CD4-positive, alpha-beta T cell (primary cell): ENCODE data around the gene BCL2L12. TPM values are rescaled to one million over a fixed set of nuclear protein-coding genes. Genes with fewer than 3 reads are reported as not detected.

Experiments used
- ATAC-seq: fragments of 200-7000 bp; cut with Tn5 transposase; one replicate; pipeline ENCODE4 v1.10.0; 2022; ENCODE audit warnings: mild to moderate bottlenecking; ENCODE audit not compliant: poor library complexity
- CTCF ChIA-PET: fragments of 350-600 bp; sonication (Branson Sonifier 250); formaldehyde crosslinking; loops from one replicate; lab custom pipeline; 2021; ENCODE audit warnings: antibody characterized with exemption, inconsistent platforms; lab: Charles Lee
- POLR2A ChIA-PET: fragments of 350-600 bp; sonication (Branson Sonifier 250); formaldehyde crosslinking; loops from one replicate; lab custom pipeline; 2021; ENCODE audit warnings: antibody characterized with exemption, inconsistent platforms; lab: Charles Lee
- DNase-seq, 14 experiments: peaks; one replicate each; pipeline ENCODE4 v3.0.0-alpha.2; 2013 to 2020; ENCODE audit warnings: mixed read lengths in 2 of 14
- H3K27ac ChIP-seq, 2 donors: one replicate each; pipeline versions ENCODE4 v1.5.1 to v1.7.0; 2013; ENCODE audit warnings: low read length in 2 of 2, low read depth in 1 of 2, mild to moderate bottlenecking in 1 of 2
- H3K27me3 ChIP-seq, 2 experiments: 1 replicate in 1 of 2; 2 replicates in 1 of 2; pipeline versions ENCODE4 v1.6.1 to v1.7.0; 2013; ENCODE audit warnings: low read length in 2 of 2, control low read depth in 1 of 2, mild to moderate bottlenecking in 1 of 2, moderate library complexity in 1 of 2; ENCODE audit not compliant: insufficient read depth in 2 of 2, control insufficient read depth in 1 of 2
- H3K36me3 ChIP-seq: one replicate; pipeline ENCODE4 v1.6.1; 2013; ENCODE audit warnings: low read length, control low read depth; ENCODE audit not compliant: insufficient read depth
- H3K4me1 ChIP-seq: one replicate; pipeline ENCODE4 v1.6.1; 2013; ENCODE audit warnings: low read length, control low read depth; ENCODE audit not compliant: insufficient read depth
- H3K4me3 ChIP-seq: one replicate; pipeline ENCODE4 v1.5.1; 2013; ENCODE audit warnings: mild to moderate bottlenecking, low read length, moderate library complexity
- H3K9me3 ChIP-seq, 2 experiments: 1 replicate in 1 of 2; 2 replicates in 1 of 2; pipeline versions ENCODE4 v1.6.1 to v1.7.0; 2013; ENCODE audit warnings: low read length in 2 of 2, mild to moderate bottlenecking in 2 of 2, control low read depth in 1 of 2, moderate library complexity in 1 of 2; ENCODE audit not compliant: control insufficient read depth in 1 of 2, insufficient read depth in 1 of 2
- H3K27ac Mint-ChIP-seq: one replicate; pipeline ENCODE4 v1.8.0; 2020; ENCODE audit warnings: mixed read lengths
- H3K27me3 Mint-ChIP-seq: one replicate; pipeline ENCODE4 v1.8.0; 2021; ENCODE audit warnings: mixed read lengths
- H3K36me3 Mint-ChIP-seq: one replicate; pipeline ENCODE4 v1.8.0; 2021; ENCODE audit warnings: low read depth, mixed read lengths
- H3K4me1 Mint-ChIP-seq: one replicate; pipeline ENCODE4 v1.8.0; 2021; ENCODE audit warnings: low read depth, mixed read lengths
- H3K4me3 Mint-ChIP-seq: one replicate; pipeline ENCODE4 v1.8.0; 2020; ENCODE audit warnings: mild to moderate bottlenecking, mixed read lengths
- H3K9me3 Mint-ChIP-seq: one replicate; pipeline ENCODE4 v1.8.0; 2020; ENCODE audit warnings: mixed read lengths
- CTCF ChIP-seq: fragments of 200-600 bp; IDR thresholded peaks from one replicate; pipeline ENCODE4 v1.8.0; 2022; ENCODE audit warnings: antibody characterized with exemption, mild to moderate bottlenecking
- intact Hi-C, 2 experiments: fragments of 100-400 bp; cut with DNase I in 1 of 2; cut with micrococcal nuclease in 1 of 2; formaldehyde crosslinking; loops; one replicate each; pipeline versions ENCODE4 v1.15.1 to v1.9.0; 2023 to 2025; cut with DNase I, micrococcal nuclease
- total RNA-seq, 174 experiments: library from RNA in 2 of 174; stranded (reverse) in 2 of 174; gene quantifications; one replicate each; pipeline ENCODE4 v1.2.3 and lab custom pipeline; 2021 to 2026

The BCL2L12 gene
- total RNA-seq, 2 experiments from 2014 or later, result 9.9 to 11.3 TPM

DNA sequence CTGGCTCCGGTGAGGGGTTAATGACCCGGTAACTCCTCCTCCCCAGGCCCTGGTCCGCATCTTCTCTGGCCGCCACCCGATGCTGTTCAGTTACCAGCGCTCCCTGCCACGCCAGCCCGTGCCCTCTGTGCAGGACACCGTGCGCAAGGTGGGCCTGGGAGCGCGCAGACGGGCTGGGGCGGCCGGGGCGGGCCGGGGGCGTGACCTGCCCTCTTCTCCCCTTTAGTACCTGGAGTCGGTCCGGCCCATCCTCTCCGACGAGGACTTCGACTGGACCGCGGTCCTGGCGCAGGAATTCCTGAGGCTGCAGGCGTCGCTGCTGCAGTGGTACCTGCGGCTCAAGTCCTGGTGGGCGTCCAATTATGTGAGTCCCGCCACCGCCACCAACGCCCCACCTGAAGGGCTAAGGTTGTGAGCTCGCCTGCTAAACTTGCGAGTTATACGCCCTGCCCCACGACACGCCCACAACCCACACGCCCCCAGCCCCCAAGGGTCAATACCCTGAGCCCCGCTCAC is 35.6 kb downstream of the BCL2L12 start:
- no peaks in the 10 kb centered on the region for H3K9me3 ChIP-seq
- no peak for ATAC-seq
- TF ChIP-seq CTCF, result no peak

GRCh38 chr19:49704888-49705642 is 39.3 kb downstream of the BCL2L12 start:
- Histone ChIP-seq H3K4me3 (no peak overlapping the region), H3K27me3 (peaks cover 0 to 4% of the 10 kb centered on the region in 2 experiments), H3K4me1 (no peaks in the 10 kb centered on the region), H3K9me3 (no peaks in the 10 kb centered on the region), H3K36me3 (no peaks in the 10 kb centered on the region), H3K27ac (no peak overlapping the region)
- intact Hi-C loops, result no loop called here
- H3K4me3 Mint-ChIP-seq, result no peak overlapping the region
- ChIA-PET CTCF (no interaction called here), POLR2A (no interaction called here)
- H3K27ac Mint-ChIP-seq, result no peak overlapping the region
- H3K9me3 Mint-ChIP-seq, result no peaks in the 10 kb centered on the region
- no peaks in the 10 kb centered on the region for H3K4me1 Mint-ChIP-seq
- peaks cover 11% of the 10 kb centered on the region for H3K27me3 Mint-ChIP-seq
- ATAC-seq, result no peak
- no peaks in the 10 kb centered on the region for H3K36me3 Mint-ChIP-seq
- no peak for TF ChIP-seq CTCF
- no peak for DNase-seq

More for the DNA sequence above, 35.6 kb downstream of the BCL2L12 start:
- H3K36me3 ChIP-seq, result no peaks in the 10 kb centered on the region
- Mint-ChIP-seq H3K27me3 (peaks cover 11% of the 10 kb centered on the region), H3K27ac (no peak overlapping the region), H3K36me3 (no peaks in the 10 kb centered on the region), H3K4me3 (no peak overlapping the region), H3K4me1 (no peaks in the 10 kb centered on the region), H3K9me3 (no peaks in the 10 kb centered on the region)
- H3K27ac ChIP-seq, result no peak overlapping the region
- no peak overlapping the region for H3K4me3 ChIP-seq
- POLR2A ChIA-PET, result no interaction called here
- CTCF ChIA-PET, result no interaction called here
- DNase-seq, result no peak
- intact Hi-C loops, result no loop called here
- H3K27me3 ChIP-seq, result peaks cover 0 to 4% of the 10 kb centered on the region in 2 experiments
- H3K4me1 ChIP-seq, result no peaks in the 10 kb centered on the region

DNA sequence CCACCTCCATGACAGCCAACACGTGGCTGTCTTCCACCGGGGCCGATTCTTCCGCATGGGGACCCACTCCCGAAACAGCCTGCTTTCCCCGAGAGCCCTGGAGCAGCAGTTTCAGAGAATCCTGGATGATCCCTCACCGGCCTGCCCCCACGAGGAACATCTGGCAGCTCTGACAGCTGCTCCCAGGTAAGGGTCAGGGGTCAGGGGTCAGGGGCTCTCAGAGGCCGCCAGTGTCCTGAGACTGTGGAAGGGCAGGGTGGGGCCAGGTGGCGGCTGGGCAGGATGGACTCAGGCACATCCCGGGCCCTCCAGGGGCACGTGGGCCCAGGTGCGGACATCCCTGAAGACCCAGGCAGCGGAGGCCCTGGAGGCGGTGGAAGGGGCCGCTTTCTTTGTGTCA is 40.2 kb downstream of the BCL2L12 start:
- DNase-seq, result no peak
- Mint-ChIP-seq H3K9me3 (no peaks in the 10 kb centered on the region), H3K36me3 (no peaks in the 10 kb centered on the region), H3K4me1 (no peaks in the 10 kb centered on the region), H3K27ac (no peak overlapping the region), H3K27me3 (peaks cover 7% of the 10 kb centered on the region), H3K4me3 (no peak overlapping the region)
- Histone ChIP-seq H3K4me1 (no peaks in the 10 kb centered on the region), H3K27me3 (peaks cover 0 to 4% of the 10 kb centered on the region in 2 experiments), H3K27ac (no peak overlapping the region), H3K4me3 (no peak overlapping the region), H3K9me3 (no peaks in the 10 kb centered on the region), H3K36me3 (no peaks in the 10 kb centered on the region)
- ChIA-PET POLR2A (no interaction called here), CTCF (no interaction called here)
- no peak for ATAC-seq
- no peak for TF ChIP-seq CTCF
- intact Hi-C loops, result no loop called here
